Lung (tissue), 12 donors: Measurements from ENCODE around the gene SLC17A7. TPM values are rescaled to one million over a fixed set of nuclear protein-coding genes. Genes with fewer than 3 reads are reported as not detected.

Source experiments
- ATAC-seq: fragments of 200-7000 bp; cut with Tn5 transposase; one replicate; pipeline ENCODE4 v1.9.1; 2020; ENCODE audit warnings: moderate number of reproducible peaks; ENCODE audit not compliant: insufficient read depth, low FRiP score
- DNase-seq, 3 donors: peaks; one replicate each; pipeline ENCODE4 v3.0.0-alpha.2; 2013 to 2017
- H3K27ac ChIP-seq, 2 donors: one replicate each; pipeline ENCODE4 v1.5.1; 2013; ENCODE audit warnings: mild to moderate bottlenecking in 2 of 2, moderate library complexity in 2 of 2, control low read depth in 1 of 2, inconsistent platforms in 1 of 2, low read depth in 1 of 2, low read length in 1 of 2
- H3K27me3 ChIP-seq, 3 donors: one replicate each; pipeline ENCODE4 v1.5.1; 2013; ENCODE audit warnings: low read length in 2 of 3; ENCODE audit not compliant: control insufficient read depth in 3 of 3, insufficient read depth in 3 of 3
- H3K36me3 ChIP-seq, 4 donors: one replicate each; pipeline ENCODE4 v1.5.1; 2013; ENCODE audit warnings: low read length in 4 of 4, mild to moderate bottlenecking in 1 of 4, moderate library complexity in 1 of 4; ENCODE audit not compliant: control insufficient read depth in 4 of 4, insufficient read depth in 4 of 4
- H3K4me1 ChIP-seq, 5 donors: one replicate each; pipeline ENCODE4 v1.5.1; 2013; ENCODE audit warnings: low read length in 5 of 5, mild to moderate bottlenecking in 2 of 5, moderate library complexity in 1 of 5; ENCODE audit not compliant: control insufficient read depth in 5 of 5, insufficient read depth in 5 of 5
- H3K4me3 ChIP-seq: one replicate; pipeline ENCODE4 v1.5.1; 2013; ENCODE audit warnings: mild to moderate bottlenecking, control low read depth, moderate library complexity
- H3K9ac ChIP-seq, 2 donors: one replicate each; pipeline ENCODE4 v1.5.1; 2013; ENCODE audit warnings: low read length in 2 of 2, control low read depth in 1 of 2; ENCODE audit not compliant: insufficient read depth in 1 of 2
- H3K9me3 ChIP-seq, 4 donors: one replicate each; pipeline ENCODE4 v1.5.1; 2013; ENCODE audit warnings: low read length in 3 of 4, mild to moderate bottlenecking in 1 of 4, moderate library complexity in 1 of 4; ENCODE audit not compliant: control insufficient read depth in 4 of 4, insufficient read depth in 3 of 4
- WGBS, 2 donors: extraction: QIAGEN DNeasy Blood & Tissue Kit; methylation state at CpG; one replicate each; pipeline ENCODE4 v1.1.7; 2013; 5-methylcytosine and 5-hydroxymethylcytosine counted together
- polyA plus RNA-seq, 2 donors: library from polyadenylated mRNA; stranded (reverse); fragments of 200-250 nt; gene quantifications; one replicate each; pipeline ENCODE4 v1.2.1, GENCODE V29; 2013
- total RNA-seq, 2 donors: library from RNA; depleted of rRNA in 1 of 2; stranded (reverse); fragments of >200 nt in 1 of 2; gene quantifications; one replicate each; pipeline ENCODE4 v1.2.1, GENCODE V29; 2014 to 2021
- TF ChIP-seq, protein P1 (sequence below): IDR thresholded peaks from 2 replicates; pipeline ENCODE4 v1.5.1; 2012; ENCODE audit warnings: mild to moderate bottlenecking; ENCODE audit errors: control extremely low read depth, extremely low read depth
- donor health status: control.
- donor health status: control.
- donor health status: Bipolar disorder and iron deficiency.
- donor health status: healthy.
- donor health status: DM: yes; HTN: yes; CAD: no.

SLC17A7 gene
- total and polyA plus RNA-seq, 4 donors: 0.10 to 0.51 (median 0.30) TPM

DNA sequence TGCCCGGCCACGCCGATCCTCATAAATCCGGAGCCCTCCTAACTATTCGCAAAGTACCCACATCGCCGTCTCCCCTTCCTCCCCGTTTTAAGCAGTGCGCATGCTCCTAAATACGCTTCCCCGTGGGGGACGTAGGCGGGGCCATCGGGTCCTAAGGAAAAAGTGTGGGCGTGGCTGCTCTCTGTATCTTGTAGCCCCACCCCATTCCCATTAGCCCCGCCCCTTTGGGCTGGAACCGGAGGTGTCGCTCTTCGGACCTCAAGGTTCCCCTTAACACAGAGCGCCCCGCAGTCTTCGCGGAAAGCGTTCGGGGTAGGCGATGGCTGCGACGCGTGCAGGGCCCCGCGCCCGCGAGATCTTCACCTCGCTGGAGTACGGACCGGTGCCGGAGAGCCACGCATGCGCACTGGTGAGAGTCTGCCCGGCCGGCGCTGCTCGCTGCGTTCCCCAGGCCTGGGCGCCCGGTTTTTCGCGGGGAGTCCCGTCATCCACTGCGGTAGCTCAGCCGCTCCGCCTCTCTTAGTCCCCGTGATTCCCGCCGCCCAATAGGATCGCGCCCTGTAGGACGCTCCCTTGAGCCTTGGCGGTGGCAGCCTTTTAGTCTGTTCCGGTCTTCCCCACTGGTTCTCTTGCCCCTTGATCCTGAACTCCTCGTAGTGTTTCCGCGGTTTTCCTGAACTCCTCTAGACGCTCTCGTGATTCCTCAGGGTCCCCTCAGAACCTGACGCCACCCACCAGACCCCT lies 11.9 kb upstream of the SLC17A7 start, which contains the start of gene ALDH16A1:
Gene ALDH16A1, plus strand, starts transcription at position 213 of the 744 bp plus-strand sequence. Its CDS starts 107 bp downstream, at position 320.
- no peaks in the 10 kb centered on the region for H3K9me3 ChIP-seq
- H3K4me1 ChIP-seq: peaks cover 0 to 31% (median 5%) of the 10 kb centered on the region in 5 donors
- H3K4me3 ChIP-seq: peak within 1 kb of the TSS; percentile 64
- no peaks in the 10 kb centered on the region for H3K27me3 ChIP-seq
- TF ChIP-seq, protein P1, sequence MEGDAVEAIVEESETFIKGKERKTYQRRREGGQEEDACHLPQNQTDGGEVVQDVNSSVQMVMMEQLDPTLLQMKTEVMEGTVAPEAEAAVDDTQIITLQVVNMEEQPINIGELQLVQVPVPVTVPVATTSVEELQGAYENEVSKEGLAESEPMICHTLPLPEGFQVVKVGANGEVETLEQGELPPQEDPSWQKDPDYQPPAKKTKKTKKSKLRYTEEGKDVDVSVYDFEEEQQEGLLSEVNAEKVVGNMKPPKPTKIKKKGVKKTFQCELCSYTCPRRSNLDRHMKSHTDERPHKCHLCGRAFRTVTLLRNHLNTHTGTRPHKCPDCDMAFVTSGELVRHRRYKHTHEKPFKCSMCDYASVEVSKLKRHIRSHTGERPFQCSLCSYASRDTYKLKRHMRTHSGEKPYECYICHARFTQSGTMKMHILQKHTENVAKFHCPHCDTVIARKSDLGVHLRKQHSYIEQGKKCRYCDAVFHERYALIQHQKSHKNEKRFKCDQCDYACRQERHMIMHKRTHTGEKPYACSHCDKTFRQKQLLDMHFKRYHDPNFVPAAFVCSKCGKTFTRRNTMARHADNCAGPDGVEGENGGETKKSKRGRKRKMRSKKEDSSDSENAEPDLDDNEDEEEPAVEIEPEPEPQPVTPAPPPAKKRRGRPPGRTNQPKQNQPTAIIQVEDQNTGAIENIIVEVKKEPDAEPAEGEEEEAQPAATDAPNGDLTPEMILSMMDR: no peak
- DNase-seq (peak; percentile 99), ATAC-seq (peak; percentile 91)
- peak within 1 kb of the TSS; percentile 74 to 81 for H3K9ac ChIP-seq
- H3K27ac ChIP-seq: peak within 1 kb of the TSS; percentile 96
- peaks cover 0 to 13% (median 4%) of the 10 kb centered on the region in 4 donors for H3K36me3 ChIP-seq
- 0% methylated on average over 60 to 66 of the region's 66 CpGs for WGBS, 2 donors

DNA sequence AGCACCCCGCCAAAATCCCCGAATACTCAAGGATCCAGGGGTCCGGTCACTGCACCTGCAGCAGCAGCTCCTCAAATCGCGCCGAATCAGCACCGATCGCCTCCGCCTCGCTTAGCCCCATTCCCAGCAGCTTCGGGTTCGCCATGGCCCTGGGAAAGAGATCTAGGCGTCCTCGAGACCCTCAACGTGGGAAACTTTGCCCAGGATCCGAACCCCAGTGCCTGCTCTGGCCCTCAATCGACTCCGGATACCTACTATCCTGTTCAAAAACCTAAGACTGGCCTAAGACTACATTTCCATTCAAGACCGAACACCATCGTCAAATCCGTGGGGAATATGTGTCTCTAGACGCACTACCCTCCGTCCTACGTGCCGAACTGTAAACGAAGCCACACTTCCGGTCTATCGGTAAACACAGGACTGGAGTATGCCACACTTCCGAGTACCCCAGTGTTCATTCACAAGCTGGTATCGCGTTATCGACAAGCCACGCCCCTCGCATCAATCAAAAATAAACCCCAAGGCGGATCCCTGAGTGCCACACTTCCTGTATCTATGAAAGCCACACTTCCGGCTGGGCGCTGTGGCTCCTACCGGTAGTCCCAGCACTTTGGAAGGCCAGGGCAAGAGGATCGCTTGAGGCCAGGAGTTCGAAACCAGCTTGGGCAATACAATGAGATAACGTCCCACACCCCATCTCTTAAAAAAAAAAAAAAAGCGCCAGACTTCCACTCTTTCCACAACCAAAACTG lies 10.3 kb upstream of the SLC17A7 start, which contains the start of gene PIH1D1:
Gene PIH1D1, minus strand, starts transcription at position 385 of the 752 bp plus-strand sequence. Its CDS starts 240 bp downstream, at position 145.
- Histone ChIP-seq H3K4me3 (peak within 1 kb of the TSS; percentile 67), H3K27me3 (no peaks in the 10 kb centered on the region), H3K4me1 (peaks cover 0 to 26% (median 7%) of the 10 kb centered on the region in 5 donors), H3K9ac (peak within 1 kb of the TSS; percentile 83 to 97), H3K36me3 (peaks cover 0 to 19% (median 9%) of the 10 kb centered on the region in 4 donors), H3K9me3 (no peaks in the 10 kb centered on the region), H3K27ac (peak within 1 kb of the TSS; percentile 83 to 96)
- TF ChIP-seq, protein P1: no peak
- ATAC-seq (peak; percentile 78), DNase-seq (peak; percentile 98 to 100 (median 100))
- WGBS, 2 donors: 0% methylated on average over 42 of the region's 42 CpGs

DNA sequence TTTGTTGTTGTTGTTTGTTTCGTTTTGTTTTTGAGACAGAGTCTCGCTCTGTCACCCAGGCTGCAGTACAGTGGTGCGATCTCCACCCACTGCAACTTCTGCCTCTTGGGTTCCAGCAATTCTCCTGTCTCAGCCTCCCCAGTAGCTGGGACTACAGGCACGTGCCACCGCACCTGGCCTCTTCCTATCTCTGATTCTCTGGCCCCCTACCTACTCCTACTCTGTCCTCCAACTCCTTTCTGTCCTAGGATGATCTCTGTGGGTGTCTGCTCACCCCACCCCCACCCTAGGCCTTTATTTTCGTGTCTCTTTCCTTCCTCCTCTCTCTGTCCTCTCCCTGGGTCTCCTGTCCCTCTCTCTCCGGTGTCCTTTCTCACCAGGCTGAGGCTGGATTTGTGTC lies 9.1 kb upstream of the SLC17A7 start:
- Histone ChIP-seq H3K9me3 (no peaks in the 10 kb centered on the region), H3K9ac (peak overlapping the region in 1 of 2 donors; percentile 49), H3K4me1 (peaks cover 0 to 16% (median 3%) of the 10 kb centered on the region in 5 donors), H3K27ac (no peak overlapping the region), H3K4me3 (no peak overlapping the region), H3K27me3 (no peaks in the 10 kb centered on the region), H3K36me3 (peaks cover 0 to 21% (median 9%) of the 10 kb centered on the region in 4 donors)
- no peak for DNase-seq
- no peak for ATAC-seq
- TF ChIP-seq, protein P1: no peak
- 84 to 86% methylated on average over 7 of the region's 7 CpGs for WGBS, 2 donors
